ENCODE data around the gene MFAP2. TPM values are rescaled to one million over a fixed set of nuclear protein-coding genes. Genes with fewer than 3 reads are reported as not detected.

Gene MFAP2
- total RNA-seq, 1 experiment from 2014 or later: 141 TPM

GRCh38 chr1:16924919-16925477 is 55.4 kb downstream of the MFAP2 start (continued):
- TF ChIP-seq IRF1 (CRISPR knock-in tag; IDR thresholded peaks at IDR 0.05) (no peak), FOXP4 (CRISPR knock-in tag; IDR thresholded peaks at IDR 0.05) (no peak), NR3C1 (CRISPR knock-in tag; conservative IDR thresholded peaks at IDR 0.05; ENCODE audit: low read depth) (no peak), ATF1 (CRISPR knock-in tag; IDR thresholded peaks at IDR 0.05) (no peak), RORB (CRISPR knock-in tag; IDR thresholded peaks at IDR 0.05) (no peak), ATF6 (CRISPR knock-in tag; IDR thresholded peaks at IDR 0.05) (no peak), ZNF671 (CRISPR knock-in tag; IDR thresholded peaks at IDR 0.05) (no peak), SOX15 (CRISPR knock-in tag; IDR thresholded peaks at IDR 0.05) (no peak), ERG (CRISPR knock-in tag; IDR thresholded peaks at IDR 0.05) (no peak), NR1H2 (CRISPR knock-in tag; IDR thresholded peaks at IDR 0.05) (no peak)

Other genes with a start within 250 kb of the MFAP2 start
- 1,028 to 1,267 TPM (median 1,197 TPM) in 3 replicates for gene RNU1-4, start 240.1 kb downstream of the MFAP2 start, total RNA-seq (2021)
- 1,028 to 1,267 TPM (median 1,197 TPM) in 3 replicates for gene RNU1-2, start 84.6 kb downstream of the MFAP2 start, total RNA-seq (2021)
- 73.8 to 75.6 TPM (median 73.9 TPM) in 3 replicates for gene CROCC, start 58.7 kb downstream of the MFAP2 start, total RNA-seq (2021)
- 84.8 to 95.9 TPM (median 93.1 TPM) in 3 replicates for gene ATP13A2, start 31.3 kb upstream of the MFAP2 start, total RNA-seq (2021)
- 81.5 to 90.1 TPM (median 89.5 TPM) in 3 replicates for gene SDHB, start 73.4 kb upstream of the MFAP2 start, total RNA-seq (2021)
- 3.8 to 5.1 TPM (median 4.4 TPM) in 3 replicates for gene PADI2, start 138.8 kb upstream of the MFAP2 start, total RNA-seq (2021)
- gene PADI1, start 224.5 kb upstream of the MFAP2 start, total RNA-seq (2021): 0.15 to 0.57 TPM (median 0.18 TPM) in 3 replicates